D341Med (cell line): ENCODE measurements around the gene IKBKE.
A peak's percentile ranks its signal among the peaks of the same experiment; 100 is the strongest.

Source experiments
- DNase-seq: peaks from one replicate; pipeline ENCODE4 v3.0.0; 2012; ENCODE audit warnings: low spot score

IKBKE gene

DNA sequence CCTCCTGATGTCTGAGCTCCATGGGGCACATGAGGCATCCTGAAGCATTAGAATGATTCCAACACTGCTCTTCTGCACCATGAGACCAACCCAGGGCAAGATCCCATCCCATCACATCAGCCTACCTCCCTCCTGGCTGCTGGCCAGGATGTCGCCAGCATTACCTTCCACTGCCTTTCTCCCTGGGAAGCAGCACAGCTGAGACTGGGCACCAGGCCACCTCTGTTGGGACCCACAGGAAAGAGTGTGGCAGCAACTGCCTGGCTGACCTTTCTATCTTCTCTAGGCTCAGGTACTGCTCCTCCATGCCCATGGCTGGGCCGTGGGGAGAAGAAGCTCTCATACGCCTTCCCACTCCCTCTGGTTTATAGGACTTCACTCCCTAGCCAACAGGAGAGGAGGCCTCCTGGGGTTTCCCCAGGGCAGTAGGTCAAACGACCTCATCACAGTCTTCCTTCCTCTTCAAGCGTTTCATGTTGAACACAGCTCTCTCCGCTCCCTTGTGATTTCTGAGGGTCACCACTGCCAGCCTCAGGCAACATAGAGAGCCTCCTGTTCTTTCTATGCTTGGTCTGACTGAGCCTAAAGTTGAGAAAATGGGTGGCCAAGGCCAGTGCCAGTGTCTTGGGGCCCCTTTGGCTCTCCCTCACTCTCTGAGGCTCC lies 26.0 kb downstream of the IKBKE start:
- no peak for DNase-seq

DNA sequence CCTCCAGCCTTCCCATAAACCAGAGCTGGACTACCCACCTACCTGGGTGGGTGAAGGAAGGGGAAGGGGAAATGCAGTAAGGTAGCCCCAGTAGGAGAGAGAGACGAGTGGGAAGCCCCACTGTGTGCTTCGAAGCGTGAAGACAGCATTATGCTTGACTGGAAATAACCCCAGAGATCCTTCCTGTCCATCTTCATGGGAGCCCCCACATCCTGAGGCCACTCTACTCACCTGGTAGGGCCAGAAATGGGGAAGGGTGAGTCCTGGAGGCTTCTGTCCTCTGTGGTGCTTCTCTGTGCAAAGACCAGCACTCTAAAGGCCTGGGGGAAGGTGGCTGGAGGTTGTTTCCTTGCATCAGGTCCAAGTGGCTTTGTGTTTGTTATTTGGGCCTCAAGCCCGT lies 27.1 kb downstream of the IKBKE start:
- DNase-seq, result no peak

DNA sequence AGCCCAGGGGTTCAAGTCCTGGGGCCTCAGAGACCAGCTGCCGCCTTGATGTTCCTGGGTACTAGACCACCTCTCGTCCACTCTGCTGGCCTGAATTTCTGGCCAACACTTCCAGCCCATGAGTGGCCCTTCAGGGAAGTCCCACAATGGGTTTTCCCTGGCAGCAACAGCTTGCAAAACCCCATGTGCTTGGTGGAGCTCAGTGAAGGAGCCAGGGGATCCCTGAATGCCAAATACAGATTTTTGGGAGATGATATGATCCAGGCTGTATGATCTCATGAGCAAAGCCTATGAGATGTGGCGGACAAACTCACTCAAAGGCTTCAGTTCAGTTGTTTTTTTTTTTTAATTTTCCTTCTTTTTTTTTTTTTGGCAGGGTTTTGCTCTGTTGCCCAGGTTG lies 27.5 kb downstream of the IKBKE start:
- no peak for DNase-seq

DNA sequence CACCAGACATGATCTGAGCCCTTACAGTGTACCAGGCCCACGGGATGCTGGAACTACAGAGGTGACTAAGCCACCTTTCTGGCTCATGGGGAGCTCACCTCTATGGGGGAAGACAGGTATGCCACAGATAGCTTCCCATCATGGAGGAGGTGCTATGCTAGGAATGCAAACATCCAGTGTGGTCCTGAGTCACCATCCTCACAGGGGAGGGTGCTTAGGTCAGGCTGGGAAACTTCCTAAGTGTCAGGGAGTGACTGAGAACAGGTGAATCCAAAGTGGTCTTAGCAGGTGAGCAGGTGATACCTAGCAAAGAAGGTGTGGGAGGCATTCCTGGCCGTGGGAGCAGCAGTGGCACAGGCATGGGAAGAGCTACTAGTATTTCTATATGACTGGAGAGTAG lies 28.4 kb downstream of the IKBKE start:
- no peak for DNase-seq

DNA sequence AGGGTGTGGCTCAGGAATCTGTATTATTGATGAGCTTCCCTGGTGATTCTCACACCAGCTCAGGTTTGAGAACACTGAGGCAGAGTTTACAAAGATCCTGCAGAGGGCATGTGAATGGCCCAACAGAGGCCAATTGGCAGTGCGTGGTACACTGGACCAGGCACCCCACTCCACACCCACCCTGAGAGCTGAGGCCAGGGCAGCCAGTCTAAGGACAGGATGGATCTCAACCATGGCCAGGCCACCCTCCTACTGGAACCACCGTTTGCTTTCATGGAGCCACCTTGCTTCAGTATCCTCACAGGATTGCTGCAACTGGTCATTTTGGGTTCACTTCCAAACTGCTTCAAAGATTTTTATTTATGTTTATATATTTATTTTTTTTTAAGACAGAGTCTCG lies 29.8 kb downstream of the IKBKE start:
- no peak for DNase-seq

DNA sequence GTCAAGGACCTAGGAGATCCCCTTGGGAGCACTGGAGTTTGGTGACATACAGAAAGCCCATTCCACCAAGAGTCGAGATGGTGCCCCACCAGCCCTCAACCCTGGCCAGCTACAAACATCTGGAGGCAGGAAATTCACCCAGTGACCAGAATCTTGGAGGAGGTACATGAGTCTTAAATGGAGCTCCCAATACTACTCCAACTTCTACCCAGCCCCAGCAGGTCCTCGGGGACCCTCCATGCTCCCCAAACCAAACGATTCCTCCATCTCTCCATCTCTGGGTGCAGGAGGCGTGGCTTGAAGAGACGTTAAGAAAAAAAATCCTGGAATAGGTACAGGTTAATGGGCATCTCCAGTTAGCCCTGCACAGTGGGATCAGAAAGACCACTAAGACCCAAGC lies 31.6 kb downstream of the IKBKE start:
- no peak for DNase-seq

DNA sequence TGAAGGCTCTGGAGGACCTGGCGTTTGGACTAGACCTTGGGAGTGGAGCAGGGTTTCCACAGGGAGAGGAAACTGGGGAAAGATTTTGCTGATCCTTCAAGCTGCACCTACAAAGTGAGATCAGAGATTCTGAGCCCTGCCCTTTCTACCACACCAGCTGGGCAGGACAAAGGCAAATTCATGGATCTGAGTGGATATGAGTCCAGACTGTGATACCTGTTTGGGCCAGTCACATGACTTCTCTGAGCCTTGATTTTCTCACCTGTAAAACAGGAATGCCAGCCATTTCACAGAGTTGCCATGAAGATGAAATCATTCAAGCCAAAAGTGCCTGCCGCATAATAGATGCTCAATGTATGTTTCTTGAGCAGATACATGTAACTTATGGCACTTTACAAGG lies 32.1 kb downstream of the IKBKE start:
- no peak for DNase-seq

DNA sequence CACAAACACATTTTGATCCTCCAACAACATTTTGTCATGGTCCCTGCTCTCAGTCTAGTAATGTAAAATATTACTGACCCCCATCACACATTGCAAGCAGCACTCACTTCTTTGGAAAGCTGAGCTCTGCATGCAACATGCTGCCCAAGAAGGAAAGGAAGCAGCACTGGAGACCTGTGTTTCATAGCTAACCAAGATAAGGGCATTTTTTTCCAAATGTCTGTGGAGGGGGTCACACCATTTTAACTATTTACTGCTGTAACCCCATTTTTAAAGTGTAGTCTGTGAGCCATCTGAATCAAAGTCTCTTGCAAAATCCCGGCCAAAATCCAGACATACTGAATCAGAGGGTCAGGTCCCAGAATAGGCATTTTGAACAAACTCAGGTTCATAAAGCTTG lies 32.5 kb downstream of the IKBKE start:
- DNase-seq, result no peak

DNA sequence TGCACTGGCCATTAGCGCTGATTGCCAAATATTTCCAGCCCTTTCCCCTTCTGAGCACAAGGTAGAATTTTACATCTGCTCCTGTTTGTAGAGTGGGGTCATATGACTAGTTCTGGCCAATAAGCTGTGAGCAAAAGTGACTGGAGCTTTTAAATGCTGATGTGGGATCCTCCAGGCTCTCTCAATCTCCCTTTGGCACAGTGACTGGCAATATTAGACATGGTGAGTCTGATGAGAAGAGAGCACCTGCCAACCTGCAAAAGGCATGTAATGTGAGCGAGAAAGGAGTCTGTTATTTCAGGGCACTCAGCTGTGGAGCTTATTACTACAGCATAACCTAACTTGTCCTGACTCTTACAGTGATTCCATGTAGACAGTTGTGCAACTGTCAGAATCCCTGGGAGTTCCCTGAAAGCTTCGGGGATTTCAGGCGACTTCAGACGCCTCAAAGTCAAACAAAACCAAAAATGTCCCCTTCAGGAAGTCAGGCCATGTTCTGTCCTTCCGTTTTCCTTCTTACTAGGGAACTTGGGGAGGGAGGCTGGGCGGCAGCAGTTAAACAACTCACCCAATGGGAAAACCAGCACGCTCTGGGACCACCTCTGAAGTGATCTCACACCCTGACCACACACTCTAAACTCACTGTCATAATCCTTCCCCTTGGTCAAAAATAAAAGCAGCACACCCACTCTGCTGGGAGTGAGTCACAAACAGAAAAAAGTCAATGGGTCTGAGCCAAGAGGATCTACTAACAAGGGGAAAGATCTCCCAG lies 33.5 kb downstream of the IKBKE start:
- DNase-seq, result no peak

DNA sequence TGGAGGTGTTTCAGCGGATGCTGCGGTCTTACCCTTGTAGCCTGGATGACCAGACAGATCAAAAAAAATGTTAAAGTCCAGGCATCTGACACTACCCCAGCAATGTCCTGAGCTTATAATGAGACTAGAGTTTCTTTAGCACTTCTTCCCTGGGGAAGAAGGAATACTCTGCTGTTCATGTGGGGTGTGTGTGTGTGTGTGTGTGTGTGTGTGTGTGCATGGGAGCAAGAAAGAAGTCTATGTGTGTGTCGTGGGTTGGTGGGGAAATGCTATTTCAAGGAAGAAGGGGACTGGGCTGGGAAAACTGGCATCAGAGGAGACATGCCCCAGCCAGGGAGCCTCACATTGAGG lies 34.1 kb downstream of the IKBKE start:
- DNase-seq, result no peak

DNA sequence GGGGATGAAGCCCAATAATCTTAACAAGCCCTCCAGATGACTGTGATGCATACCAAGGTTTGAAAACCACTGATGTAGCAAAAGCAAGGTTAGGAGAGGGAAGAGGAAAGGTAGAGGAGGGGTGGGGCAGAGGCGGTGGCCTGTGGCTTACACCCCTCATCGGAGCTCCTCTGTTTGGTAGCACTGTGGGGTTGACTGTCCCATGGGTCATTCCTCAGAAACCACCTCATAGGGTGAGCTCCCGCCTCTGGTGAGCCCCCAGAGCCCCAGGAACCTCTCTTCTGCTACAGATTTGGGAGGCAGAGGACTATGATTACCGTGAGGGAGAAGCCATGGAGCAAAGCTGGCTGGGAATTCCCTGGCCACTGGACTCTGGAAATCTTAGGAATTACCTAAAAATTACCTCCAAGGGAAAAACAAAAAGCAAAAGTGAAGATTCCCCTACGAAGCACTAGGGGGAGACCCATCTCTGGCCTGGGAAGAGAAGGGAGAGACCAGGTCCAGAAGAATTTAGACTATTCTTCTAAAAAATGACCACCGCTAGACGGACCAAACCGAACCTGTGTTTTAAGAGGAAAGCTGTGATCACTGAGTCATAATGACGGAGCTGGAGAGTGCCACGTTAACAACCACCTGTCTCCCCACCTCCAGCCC lies 35.6 kb downstream of the IKBKE start:
- no peak for DNase-seq

DNA sequence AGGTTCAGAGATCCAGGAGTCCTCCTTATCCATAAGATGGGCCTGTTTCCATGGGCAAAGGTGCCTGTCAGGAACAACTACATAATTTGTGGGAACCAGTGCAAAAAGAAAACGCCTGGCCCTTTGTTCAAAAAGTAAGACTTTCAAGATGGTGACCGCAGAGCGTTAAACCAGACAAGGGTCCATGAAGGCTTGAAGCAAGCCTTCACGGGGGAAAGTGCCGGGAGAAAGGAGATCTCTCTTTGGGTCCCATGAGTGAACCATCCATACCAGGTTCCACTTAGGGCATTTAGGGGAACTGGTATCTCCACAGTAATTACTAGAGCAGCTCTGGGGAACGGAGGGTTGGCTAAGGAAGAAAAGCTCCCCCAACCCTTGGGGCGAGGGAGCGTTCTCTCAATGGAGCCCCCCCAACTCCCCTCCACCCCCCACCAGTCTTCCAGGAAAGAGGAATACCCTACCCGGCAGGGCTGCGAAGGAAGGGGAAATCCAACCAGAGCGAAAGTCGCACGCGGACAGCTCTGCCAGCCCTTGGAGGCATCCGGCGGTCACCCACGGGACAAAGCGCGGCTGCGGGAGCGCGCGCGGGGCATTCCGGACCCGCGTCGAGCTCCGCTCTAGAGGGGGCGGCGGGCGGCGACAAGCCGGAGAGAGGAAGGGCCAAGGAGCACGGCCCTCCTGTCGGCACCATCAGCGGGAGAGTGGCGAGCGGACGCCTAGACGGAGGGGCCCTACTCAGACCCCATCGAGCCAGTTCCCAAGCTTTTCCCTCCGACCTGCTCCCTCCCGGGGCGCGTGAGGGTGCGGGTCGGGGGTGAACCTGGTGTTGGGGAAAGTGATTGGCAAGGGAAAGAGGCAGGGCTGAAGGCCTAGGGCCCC lies 36.4 kb downstream of the IKBKE start:
- DNase-seq, result peak; percentile 51

DNA sequence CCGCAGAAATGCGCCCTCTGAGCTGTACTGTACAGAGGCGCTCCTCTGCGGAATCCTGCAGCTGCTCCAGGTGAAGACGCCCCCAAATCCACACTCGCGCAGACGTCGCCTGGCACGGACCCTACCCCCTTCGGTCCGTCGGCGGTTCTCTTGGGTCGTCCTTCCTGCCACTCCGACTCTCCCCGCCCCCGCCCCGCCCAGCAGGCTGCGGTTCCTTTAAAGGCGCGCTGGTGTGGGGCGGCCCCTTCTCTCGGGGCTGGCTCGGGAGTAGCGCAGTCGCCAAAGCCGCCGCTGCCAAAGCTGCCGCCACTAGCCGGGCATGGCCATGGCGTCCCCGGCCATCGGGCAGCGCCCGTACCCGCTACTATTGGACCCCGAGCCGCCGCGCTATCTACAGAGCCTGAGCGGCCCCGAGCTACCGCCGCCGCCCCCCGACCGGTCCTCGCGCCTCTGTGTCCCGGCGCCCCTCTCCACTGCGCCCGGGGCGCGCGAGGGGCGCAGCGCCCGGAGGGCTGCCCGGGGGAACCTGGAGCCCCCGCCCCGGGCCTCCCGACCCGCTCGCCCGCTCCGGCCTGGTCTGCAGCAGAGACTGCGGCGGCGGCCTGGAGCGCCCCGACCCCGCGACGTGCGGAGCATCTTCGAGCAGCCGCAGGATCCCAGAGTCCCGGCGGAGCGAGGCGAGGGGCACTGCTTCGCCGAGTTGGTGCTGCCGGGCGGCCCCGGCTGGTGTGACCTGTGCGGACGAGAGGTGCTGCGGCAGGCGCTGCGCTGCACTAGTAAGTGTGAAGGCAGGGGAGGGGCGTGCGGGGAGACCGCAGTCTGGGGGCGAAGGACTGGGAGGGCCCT lies 37.2 kb downstream of the IKBKE start, which contains the start of gene RASSF5:
TSS of gene RASSF5 (plus strand) at position 248 of the 846 bp plus-strand sequence. CDS start at position 320, 72 bp downstream.
- DNase-seq, result peak; percentile 77

DNA sequence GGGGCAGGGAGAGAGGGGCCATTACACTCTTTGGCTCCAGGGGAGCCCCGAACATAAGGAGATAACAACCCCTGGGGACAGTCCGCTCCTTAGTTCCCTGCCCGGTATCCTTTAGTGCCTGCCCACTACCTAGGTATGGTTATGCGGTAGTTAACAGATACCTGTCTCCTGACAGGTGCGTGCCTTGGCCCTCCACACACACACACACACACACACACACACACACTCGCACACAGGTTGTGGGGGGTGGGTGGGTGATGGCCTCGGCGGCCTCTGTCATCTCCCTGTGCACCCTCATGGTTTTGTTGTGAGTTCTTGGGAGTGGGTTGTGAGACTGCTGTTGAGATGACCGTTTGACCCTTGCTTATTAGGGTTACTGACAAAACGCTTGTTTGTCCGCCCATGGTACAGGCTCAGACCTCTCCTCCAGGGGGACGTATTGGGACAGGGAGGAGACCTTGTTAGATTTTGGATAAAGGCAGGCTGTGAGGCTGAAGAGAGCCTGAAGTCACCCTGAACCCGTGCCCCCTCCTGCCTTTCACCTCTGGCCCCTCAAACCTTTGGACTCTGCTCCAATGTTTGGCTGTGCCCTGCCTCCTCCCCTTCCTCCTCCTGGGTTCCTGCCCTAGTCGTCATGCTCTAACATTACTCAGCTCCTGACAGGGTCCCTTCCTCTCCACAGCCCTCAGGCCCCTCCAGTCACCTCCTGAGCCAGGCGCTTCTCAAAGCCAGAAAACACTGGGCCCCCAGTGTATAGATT lies 38.0 kb downstream of the IKBKE start:
- DNase-seq, result no peak

DNA sequence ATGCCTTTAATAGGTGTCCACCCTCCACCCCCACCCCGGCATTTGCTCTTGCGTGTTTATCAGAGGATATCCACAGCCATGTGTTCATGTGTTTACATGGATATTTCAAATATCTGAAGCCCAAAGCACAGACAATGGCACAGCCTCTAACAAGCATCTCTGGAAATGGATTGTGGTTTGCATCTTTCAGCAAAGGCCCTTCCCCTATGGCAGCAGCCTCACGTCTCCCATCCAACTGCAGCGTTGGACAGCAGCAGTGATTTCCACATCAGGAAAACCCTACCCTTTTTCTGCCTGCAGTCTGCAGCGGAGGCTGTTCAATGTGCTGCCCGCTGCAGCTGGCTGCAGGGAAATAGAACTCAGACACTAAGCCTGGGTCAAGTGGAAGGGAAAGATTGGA lies 38.7 kb downstream of the IKBKE start:
- DNase-seq, result no peak

DNA sequence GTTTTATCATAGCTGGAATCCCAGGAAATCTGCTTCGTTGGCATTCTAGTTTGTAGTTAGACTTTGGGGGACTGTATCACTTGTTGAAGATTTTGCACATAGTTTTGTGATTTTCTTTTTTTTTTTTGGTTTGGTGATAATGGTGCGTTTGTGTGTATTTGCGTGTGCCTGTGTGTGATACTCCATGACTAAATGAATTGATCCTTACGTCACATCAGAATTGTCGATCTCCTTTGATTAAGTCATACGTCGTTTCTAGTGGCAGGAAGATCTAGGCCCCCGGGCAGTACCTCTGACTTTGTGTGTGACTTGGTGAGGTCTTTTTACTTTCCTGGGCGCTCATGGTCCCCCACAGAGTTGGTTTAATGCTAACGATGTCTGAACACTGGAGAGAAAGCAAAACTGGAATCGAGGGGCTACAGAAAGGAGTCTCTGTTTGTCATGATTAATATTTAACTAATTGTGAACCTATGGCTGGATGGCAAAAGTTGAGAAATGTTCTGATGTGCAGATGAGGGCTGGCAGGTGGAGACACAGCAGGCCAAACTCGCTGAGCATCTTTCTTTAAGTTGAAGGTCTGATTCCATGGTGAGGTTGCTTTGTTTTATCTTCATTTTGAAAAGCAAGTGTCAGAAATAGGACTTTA lies 39.5 kb downstream of the IKBKE start:
- DNase-seq, result no peak

DNA sequence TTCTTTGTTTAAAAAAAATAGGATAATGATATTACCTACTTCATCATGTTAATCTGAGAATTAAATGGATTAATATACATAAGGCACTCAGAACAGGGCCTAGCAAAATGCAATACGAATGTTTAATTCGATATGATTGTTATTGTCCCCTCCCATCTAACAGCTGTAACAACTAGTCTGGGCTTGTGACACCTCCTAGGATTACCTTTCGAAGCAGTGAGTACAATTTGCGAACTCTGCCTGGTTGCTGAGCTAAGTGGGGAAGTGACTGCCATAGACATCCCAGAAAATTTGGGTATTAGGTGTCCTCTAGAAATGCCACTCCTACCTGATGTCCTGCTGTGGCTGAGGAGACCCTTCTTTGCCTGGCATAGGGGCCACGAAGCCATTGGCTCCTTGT lies 40.1 kb downstream of the IKBKE start:
- no peak for DNase-seq

DNA sequence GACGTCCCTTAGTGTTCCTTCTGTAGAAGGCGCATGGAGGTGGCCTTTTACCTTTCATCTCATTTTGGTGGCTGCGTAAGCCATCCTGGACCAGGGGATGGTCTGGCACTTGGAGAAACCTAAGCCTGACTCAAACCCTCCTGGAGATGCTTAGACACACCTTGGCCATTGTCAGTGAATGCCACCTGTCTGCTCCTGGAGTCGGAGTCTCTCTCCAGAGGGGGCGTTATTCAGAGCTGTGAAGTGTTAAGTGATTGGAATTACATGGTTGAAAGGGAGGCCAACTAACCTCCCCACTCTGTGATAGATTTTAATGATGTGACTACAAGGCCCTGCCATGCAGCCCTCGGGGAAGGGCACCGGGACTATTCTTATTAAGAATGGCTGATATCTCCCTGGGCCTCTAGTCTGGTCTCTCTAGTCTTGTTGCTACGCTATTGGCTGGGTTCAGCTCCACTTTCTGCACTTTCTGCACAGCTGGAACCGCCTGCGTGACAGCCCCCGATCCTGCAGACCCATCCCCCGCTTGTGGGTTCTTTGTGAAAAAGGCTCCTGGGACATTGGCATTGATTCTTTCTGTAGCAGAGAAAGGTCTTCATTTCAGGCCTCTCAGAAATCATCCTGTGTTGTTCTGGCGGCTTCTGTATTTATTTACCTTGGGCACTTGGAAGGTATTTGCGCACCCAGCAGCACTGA lies 41.2 kb downstream of the IKBKE start:
- DNase-seq, result no peak

DNA sequence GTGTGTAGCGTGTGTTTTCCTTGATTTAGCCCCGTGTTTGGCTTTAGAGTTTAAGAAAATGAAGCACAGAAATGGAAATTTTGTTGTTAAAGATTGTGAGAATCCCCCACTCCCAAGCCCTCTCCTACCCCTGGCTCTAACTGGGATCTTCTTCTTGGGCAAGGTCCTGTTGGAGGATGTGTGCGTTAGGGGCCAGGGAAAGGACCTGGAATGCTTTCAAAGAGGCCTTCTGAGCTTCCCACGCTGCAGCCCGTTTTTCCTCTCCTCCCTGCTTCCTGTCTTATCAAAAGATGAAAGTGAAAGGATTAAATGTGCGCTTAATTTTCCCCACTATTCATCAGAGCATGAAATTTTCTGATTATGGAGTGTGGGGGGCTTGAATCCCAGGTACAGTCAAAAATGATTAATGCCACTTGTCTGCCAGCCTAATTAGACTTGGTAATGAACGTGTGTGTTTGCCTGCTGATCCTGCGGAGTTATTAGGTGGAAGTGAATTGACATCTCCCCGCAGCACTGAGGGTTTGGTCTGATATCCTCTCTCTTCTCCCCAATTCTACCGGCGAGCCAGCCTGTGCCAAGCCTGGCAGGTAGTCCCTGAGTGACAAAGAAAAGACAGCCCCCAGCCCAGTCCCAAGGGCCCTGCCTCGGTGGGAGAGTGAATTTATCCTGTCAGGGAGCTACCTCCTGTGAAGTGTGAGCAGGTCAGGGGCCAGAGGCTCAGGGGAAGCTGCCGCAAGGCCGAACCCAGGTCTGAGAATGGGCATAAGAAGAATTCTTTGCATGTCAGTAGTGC lies 42.0 kb downstream of the IKBKE start:
- no peak for DNase-seq
